ENCODE results near the gene FOXP1.

FOXP1 gene

DNA sequence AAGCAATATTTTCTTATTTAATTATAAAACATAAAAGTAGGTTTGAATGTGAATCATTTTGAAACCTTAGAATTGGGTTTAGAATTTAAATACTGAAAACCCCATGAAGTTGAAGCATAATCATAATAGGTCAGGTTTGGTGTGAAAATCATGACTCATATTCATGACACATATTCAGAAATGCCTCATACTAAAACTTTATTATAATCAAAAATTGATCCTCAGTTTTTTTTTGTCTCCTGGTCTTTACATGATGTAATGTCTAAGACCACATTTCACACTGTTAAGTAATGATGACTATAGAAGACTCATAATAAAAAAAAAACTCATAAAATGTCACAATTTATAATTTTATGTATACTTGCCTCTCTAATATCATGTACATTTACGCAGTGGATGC lies 190.4 kb downstream of the FOXP1 start:
- Histone ChIP-seq H3K4me3 (ENCODE audit: low read depth in 1 of 2, low read length in 1 of 2) (no peak overlapping the region), H3K27ac (no peak overlapping the region), H3K36me3 (no peaks in the 10 kb centered on the region), H3K9me3 (no peaks in the 10 kb centered on the region), H3K4me1 (ENCODE audit: control insufficient read depth in 1 of 2, insufficient read depth in 1 of 2, low read depth in 1 of 2, low read length in 1 of 2) (peaks cover 51 to 64% of the 10 kb centered on the region in 2 experiments), H3K27me3 (no peaks in the 10 kb centered on the region)
- TF ChIP-seq, protein P1, sequence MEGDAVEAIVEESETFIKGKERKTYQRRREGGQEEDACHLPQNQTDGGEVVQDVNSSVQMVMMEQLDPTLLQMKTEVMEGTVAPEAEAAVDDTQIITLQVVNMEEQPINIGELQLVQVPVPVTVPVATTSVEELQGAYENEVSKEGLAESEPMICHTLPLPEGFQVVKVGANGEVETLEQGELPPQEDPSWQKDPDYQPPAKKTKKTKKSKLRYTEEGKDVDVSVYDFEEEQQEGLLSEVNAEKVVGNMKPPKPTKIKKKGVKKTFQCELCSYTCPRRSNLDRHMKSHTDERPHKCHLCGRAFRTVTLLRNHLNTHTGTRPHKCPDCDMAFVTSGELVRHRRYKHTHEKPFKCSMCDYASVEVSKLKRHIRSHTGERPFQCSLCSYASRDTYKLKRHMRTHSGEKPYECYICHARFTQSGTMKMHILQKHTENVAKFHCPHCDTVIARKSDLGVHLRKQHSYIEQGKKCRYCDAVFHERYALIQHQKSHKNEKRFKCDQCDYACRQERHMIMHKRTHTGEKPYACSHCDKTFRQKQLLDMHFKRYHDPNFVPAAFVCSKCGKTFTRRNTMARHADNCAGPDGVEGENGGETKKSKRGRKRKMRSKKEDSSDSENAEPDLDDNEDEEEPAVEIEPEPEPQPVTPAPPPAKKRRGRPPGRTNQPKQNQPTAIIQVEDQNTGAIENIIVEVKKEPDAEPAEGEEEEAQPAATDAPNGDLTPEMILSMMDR (IDR thresholded peaks at IDR 0.05): no peak

DNA sequence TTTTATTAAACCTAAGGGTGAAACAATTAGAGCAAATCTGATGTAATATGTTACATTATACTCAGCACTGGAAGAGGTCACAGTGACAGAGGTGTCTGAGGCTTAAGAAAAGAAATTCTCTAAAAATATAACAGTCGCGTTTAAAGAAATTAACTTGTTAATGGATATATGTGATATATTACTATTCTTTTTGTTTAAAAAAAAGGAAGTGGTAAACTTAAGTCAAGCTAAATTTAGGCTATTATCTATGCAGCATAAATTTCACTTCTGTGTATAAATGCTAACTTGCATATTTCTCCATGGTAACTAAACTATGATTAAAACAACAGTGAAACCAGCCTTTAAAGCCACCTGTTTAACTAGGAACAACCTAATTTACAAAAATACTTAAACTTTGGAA lies 191.3 kb downstream of the FOXP1 start:
- Histone ChIP-seq H3K4me3 (ENCODE audit: low read depth in 1 of 2, low read length in 1 of 2) (no peak overlapping the region), H3K27me3 (no peaks in the 10 kb centered on the region), H3K4me1 (ENCODE audit: control insufficient read depth in 1 of 2, insufficient read depth in 1 of 2, low read depth in 1 of 2, low read length in 1 of 2) (peaks cover 42 to 57% of the 10 kb centered on the region in 2 experiments), H3K36me3 (no peaks in the 10 kb centered on the region), H3K27ac (no peak overlapping the region), H3K9me3 (no peaks in the 10 kb centered on the region)
- TF ChIP-seq, protein P1 (IDR thresholded peaks at IDR 0.05): no peak

DNA sequence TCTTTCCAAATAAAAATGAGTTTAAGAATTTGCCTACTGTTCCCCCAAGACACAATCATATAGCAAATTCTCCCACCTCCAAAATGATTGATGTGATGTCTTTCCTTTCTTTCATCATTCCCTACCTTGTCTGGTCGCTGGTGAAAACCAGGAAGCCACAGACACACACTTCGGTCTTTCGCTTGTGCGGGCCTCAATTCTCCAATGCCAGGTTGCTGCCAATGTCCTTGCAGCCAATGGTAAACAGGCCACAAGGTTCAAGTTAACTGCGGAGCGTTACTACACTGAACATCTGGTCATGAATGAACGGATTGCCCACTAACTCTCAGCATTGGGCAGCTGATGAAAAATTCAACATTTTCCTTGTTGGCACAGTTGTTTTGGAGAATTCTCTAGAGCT lies 192.2 kb downstream of the FOXP1 start:
- TF ChIP-seq, protein P1 (IDR thresholded peaks at IDR 0.05): no peak
- no peaks in the 10 kb centered on the region for H3K9me3 ChIP-seq
- no peaks in the 10 kb centered on the region for H3K36me3 ChIP-seq
- H3K27me3 ChIP-seq: no peaks in the 10 kb centered on the region
- no peak overlapping the region for H3K4me3 ChIP-seq (ENCODE audit: low read depth in 1 of 2, low read length in 1 of 2)
- peak overlapping the region; percentile 64 for H3K27ac ChIP-seq
- peaks cover 39 to 52% of the 10 kb centered on the region in 2 experiments for H3K4me1 ChIP-seq (ENCODE audit: control insufficient read depth in 1 of 2, insufficient read depth in 1 of 2, low read depth in 1 of 2, low read length in 1 of 2)

DNA sequence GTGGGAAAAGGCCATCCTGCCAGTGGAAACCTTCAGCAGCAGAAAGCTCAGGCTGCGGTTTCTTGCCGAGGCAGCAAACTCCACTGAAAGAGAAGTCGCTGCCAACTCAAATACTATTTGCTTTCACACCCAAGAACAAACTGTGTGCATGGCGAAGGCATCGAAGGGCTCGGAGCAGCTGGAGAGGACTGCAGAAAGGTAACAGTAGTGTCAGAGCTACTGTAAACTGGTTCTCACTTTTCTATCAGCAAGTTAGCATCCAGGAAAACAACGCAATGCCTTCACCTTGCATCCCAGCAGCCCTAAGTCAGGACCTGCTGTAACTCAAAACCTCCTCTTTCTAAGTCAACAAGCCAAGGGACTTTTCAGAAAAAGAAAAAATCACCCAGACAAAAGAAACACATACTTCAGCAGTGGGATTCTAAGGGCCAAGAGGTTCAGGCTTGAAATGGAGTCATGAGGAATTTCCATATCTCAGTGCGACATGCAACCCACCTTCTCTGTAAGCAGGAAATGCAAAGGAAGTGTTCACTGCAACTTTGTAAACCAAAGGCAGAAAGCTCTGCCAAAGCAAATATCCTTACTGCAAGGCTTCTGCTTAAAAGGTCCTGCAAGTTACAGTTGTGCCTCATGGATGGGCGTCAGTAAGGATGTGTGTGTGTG lies 193.5 kb downstream of the FOXP1 start:
- no peaks in the 10 kb centered on the region for H3K36me3 ChIP-seq
- no peaks in the 10 kb centered on the region for H3K9me3 ChIP-seq
- no peaks in the 10 kb centered on the region for H3K27me3 ChIP-seq
- H3K4me3 ChIP-seq (ENCODE audit: low read depth in 1 of 2, low read length in 1 of 2): no peak overlapping the region
- H3K4me1 ChIP-seq (ENCODE audit: control insufficient read depth in 1 of 2, insufficient read depth in 1 of 2, low read depth in 1 of 2, low read length in 1 of 2): peaks cover 41 to 56% of the 10 kb centered on the region in 2 experiments
- TF ChIP-seq, protein P1 (IDR thresholded peaks at IDR 0.05): no peak
- H3K27ac ChIP-seq: peak overlapping the region; percentile 64

DNA sequence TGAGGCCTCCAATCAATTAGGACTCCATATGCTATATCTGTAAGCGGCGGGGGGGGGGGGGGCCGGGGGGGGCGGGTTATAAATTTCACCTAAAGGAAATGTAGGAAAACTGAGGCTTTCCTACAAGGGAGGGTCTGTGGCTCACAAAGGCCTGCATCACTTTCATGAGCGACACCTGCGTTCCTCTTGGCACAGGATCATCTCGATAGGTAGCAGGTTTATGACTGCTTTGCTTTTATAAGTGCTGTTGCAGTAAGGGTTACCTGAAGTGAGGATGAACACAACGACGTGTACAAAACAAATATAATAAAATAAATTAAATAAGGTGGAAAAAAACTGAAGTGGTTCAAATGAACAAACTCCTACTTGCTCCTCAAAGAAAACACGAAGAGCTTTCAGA lies 194.3 kb downstream of the FOXP1 start:
- Histone ChIP-seq H3K27ac (no peak overlapping the region), H3K9me3 (no peaks in the 10 kb centered on the region), H3K4me3 (ENCODE audit: low read depth in 1 of 2, low read length in 1 of 2) (no peak overlapping the region), H3K27me3 (no peaks in the 10 kb centered on the region), H3K36me3 (no peaks in the 10 kb centered on the region), H3K4me1 (ENCODE audit: control insufficient read depth in 1 of 2, insufficient read depth in 1 of 2, low read depth in 1 of 2, low read length in 1 of 2) (peaks cover 48 to 64% of the 10 kb centered on the region in 2 experiments)
- TF ChIP-seq, protein P1 (IDR thresholded peaks at IDR 0.05): no peak
